GM12801 (cell line): ENCODE data around the gene MYO16.

ENCODE experiments used
- CTCF ChIP-seq: IDR thresholded peaks from one replicate; pipeline ENCODE4 v1.5.1; 2011; ENCODE audit warnings: control low read depth; ENCODE audit not compliant: insufficient read length; ENCODE audit errors: extremely low read depth

Gene MYO16

DNA sequence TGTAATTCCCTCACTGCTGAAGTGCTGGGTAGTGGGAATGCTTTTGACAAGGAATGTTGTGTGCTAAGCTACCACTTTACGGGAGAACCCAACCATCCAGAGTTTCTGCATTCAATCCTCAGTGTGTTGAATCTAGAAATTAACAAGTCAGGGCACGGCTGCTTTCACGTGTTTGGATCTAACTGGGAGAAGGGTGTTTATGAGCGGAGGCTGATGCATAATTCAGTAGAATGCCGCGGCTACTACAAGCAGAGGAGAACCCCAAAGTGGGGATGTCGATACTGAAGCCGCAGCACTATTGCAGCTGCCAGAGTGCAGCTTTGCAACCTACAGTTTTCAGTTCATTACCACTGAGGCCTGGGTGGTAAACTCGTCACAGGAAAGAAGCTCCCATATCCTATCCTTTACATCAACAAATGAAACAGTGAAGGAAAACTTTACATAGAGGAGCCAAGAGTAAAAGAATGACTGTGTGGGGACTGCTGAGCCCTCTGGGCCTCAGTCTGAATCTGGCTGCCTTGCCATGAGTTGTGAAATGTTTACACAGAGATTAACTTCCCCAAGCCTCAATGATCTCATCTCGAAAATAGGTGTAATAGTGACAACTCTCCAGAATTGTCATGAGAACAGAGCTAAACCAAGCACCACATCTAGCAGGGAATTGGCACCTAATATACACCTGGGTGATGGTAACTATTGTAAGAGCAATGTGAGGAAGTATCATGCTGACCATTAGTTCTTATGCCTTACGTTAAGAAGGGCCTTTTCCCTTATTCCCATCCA is 531.7 kb downstream of the MYO16 start:
- TF ChIP-seq CTCF: no peak

- TF ChIP-seq CTCF: no peak
Observed at GRCh38 chr13:109162248-109163036, 533.0 kb downstream of the MYO16 start.

DNA sequence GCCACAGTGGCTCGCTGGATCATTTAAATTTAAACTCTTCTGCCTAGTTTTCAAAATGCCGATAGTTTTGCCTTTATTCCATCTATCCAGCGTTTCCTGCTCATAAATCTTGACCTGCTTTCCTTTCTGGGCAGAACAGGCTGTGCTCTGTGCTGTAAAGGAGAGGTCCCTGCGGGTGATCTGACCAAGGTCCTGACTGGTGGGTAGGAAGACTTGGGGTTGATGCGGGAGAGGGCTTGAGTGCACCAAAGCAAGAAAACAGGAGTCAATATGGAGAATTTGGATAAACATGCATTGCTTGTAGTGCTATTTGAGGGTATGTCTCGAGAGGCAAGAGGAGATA is 533.6 kb downstream of the MYO16 start:
- no peak for TF ChIP-seq CTCF

DNA sequence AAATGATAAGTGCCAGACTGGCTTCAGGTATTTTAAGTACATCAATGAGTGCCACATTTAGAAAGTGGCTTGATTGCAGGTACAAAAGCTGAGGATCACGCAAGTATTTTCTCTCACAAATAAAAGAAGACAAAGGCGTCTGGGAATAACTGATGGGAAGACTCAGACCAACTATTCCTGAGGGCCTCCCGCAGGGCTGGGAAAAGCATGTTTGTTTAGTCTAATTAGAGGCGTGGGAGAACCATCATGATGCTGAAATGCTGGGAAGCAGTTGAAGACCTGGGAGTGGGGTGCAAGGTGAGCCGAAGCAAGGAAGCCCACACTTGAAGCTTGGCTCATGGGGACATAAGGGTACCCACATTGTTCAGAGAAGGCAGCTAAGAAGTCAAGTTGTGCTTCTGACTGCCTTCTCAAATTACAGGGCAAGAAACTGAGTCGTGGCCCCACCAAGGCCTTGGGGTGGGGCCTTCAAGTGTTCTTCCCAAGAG is 536.0 kb downstream of the MYO16 start:
- TF ChIP-seq CTCF: no peak

- no peak for TF ChIP-seq CTCF
Observed at GRCh38 chr13:109166804-109167203, 537.4 kb downstream of the MYO16 start.

DNA sequence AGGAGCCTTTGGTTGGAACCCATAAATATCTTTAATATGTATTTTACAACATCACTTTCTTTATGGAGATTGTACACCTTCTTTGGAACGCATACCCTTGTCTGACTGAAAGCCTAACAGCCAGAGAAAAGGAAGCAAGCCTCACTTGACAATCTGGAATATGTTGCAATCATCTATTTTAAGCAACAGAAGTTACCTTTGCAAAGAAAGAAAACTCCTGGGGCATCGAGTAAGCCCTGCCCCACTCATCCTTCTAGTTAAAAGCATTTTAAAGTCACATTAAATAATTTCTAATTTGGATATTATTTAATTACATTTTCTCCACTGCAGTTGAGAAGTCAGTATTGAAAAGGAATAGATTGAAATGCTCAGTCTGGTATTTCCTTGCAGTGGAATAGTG is 542.7 kb downstream of the MYO16 start:
- TF ChIP-seq CTCF: no peak

DNA sequence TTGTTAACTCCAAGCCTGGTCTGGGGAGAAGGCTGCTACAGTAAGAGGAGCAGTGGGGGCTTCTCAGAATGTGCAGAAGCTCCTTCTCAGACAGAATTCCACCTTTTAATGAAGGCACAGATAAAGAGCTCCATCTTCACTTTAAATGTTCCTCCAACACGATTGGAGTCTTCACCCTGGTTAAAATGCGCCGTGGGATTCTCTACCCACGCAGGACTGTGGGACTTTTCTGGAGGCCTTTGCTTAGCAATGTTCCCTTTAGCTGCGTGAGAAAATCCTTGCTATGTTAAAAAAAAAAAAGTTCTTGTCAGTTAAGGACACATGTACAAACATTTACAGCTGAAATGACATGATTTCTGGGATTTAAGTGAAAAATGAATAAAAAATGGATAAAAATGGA is 546.3 kb downstream of the MYO16 start:
- no peak for TF ChIP-seq CTCF
